Measurements from ENCODE around the gene DEFB113. TPM values are rescaled to one million over a fixed set of nuclear protein-coding genes. Genes with fewer than 3 reads are reported as not detected.

Gene DEFB113
- polyA plus RNA-seq, 1 of the 3 experiments (the other 2 are of a cell fraction), result not detected

GRCh38 chr6:50003139-50003538 lies 33.7 kb upstream of the DEFB113 start:
- no peak overlapping the region for H3K9ac ChIP-seq
- H3K9me2 ChIP-seq, result no peaks in the 10 kb centered on the region
- H3K36me3 ChIP-seq (replicated peaks in 1 of 2; ENCODE audit: control insufficient read depth in 1 of 2, insufficient read depth in 2 of 2, low read length in 1 of 2), result no peaks in the 10 kb centered on the region
- no peaks in the 10 kb centered on the region for H3K79me2 ChIP-seq (ENCODE audit: insufficient read depth)
- no peaks in the 10 kb centered on the region for H3K27me3 ChIP-seq (ENCODE audit: insufficient read depth)
- H3K4me3 ChIP-seq (ENCODE audit: low read depth in 2 of 2, low read length in 1 of 2), result no peak overlapping the region
- ChIA-PET CTCF (no interaction called here), POLR2A (no interaction called here)
- no peak overlapping the region for H2AFZ ChIP-seq (ENCODE audit: low read depth)
- TF ChIP-seq YY1 (IDR thresholded peaks at IDR 0.05; ENCODE audit: low read depth) (no peak), FOXM1 (IDR thresholded peaks at IDR 0.05; ENCODE audit: low read depth) (no peak), POLR2AphosphoS5 (IDR thresholded peaks at IDR 0.05; ENCODE audit: low read depth, low read length) (no peak), GABPA (IDR thresholded peaks at IDR 0.05; ENCODE audit: low read depth) (no peak), IRF3 (IDR thresholded peaks at IDR 0.05; ENCODE audit: low read depth, low read length) (no peak), MAX (IDR thresholded peaks at IDR 0.05; ENCODE audit: low read depth) (no peak), NRF1 (IDR thresholded peaks at IDR 0.05; ENCODE audit: low read depth, low read length) (no peak), TEAD4 (IDR thresholded peaks at IDR 0.05; ENCODE audit: borderline replicate concordance, insufficient read depth) (no peak), SMC3 (IDR thresholded peaks at IDR 0.05; ENCODE audit: low read depth, low read length) (no peak), SIN3A (IDR thresholded peaks at IDR 0.05; ENCODE audit: borderline replicate concordance, low read depth, low read length) (no peak), ZBTB33 (IDR thresholded peaks at IDR 0.05; ENCODE audit: borderline replicate concordance, low read depth) (no peak)
- no peaks in the 10 kb centered on the region for H3K4me1 ChIP-seq (ENCODE audit: control insufficient read depth in 1 of 2, insufficient read depth in 2 of 2, low read depth in 1 of 2, low read length in 1 of 2)
- H3K4me2 ChIP-seq, result no peak overlapping the region
- no peak for DNase-seq
- no peaks in the 10 kb centered on the region for H3F3A ChIP-seq (replicated peaks; ENCODE audit: insufficient read depth)
- H4K20me1 ChIP-seq (ENCODE audit: insufficient read depth), result no peaks in the 10 kb centered on the region
- no peaks in the 10 kb centered on the region; the same call in 1 of the 2 replicates for H3K9me3 ChIP-seq
- H3K27ac ChIP-seq (ENCODE audit: low read depth in 2 of 2, low read length in 1 of 2), result no peak overlapping the region
- 2% methylated on average over 3 of the region's 3 CpGs for WGBS (ENCODE audit: low lambda C conversion rate)

GRCh38 chr6:49995278-49995677 lies 25.9 kb upstream of the DEFB113 start:
- H3K9me2 ChIP-seq, result no peaks in the 10 kb centered on the region
- DNase-seq, result no peak
- H3K9ac ChIP-seq, result no peak overlapping the region
- H3F3A ChIP-seq (replicated peaks; ENCODE audit: insufficient read depth), result no peaks in the 10 kb centered on the region
- H3K4me1 ChIP-seq (ENCODE audit: control insufficient read depth in 1 of 2, insufficient read depth in 2 of 2, low read depth in 1 of 2, low read length in 1 of 2), result no peaks in the 10 kb centered on the region
- H3K4me2 ChIP-seq, result no peak overlapping the region
- H3K36me3 ChIP-seq (replicated peaks in 1 of 2; ENCODE audit: control insufficient read depth in 1 of 2, insufficient read depth in 2 of 2, low read length in 1 of 2), result no peaks in the 10 kb centered on the region
- POLR2A ChIA-PET, result no interaction called here
- H3K79me2 ChIP-seq (ENCODE audit: insufficient read depth), result no peaks in the 10 kb centered on the region
- no peak overlapping the region for H3K4me3 ChIP-seq (ENCODE audit: low read depth in 2 of 2, low read length in 1 of 2)
- CTCF ChIA-PET, result no interaction called here
- no peak overlapping the region for H3K27ac ChIP-seq (ENCODE audit: low read depth in 2 of 2, low read length in 1 of 2)
- H3K9me3 ChIP-seq, result no peaks in the 10 kb centered on the region; the same call in 1 of the 2 replicates
- no peaks in the 10 kb centered on the region for H3K27me3 ChIP-seq (ENCODE audit: insufficient read depth)
- no peak for TF ChIP-seq USF2 (IDR thresholded peaks at IDR 0.05; ENCODE audit: borderline replicate concordance, low read depth, low read length)
- TF ChIP-seq MXI1 (IDR thresholded peaks at IDR 0.05; ENCODE audit: low read depth, low read length), result no peak
- no peak for TF ChIP-seq MEF2A (IDR thresholded peaks at IDR 0.05; ENCODE audit: borderline replicate concordance, low read depth)
- TF ChIP-seq ELF1 (IDR thresholded peaks at IDR 0.05), result no peak
- no peak for TF ChIP-seq FOSL2 (IDR thresholded peaks at IDR 0.05; ENCODE audit: borderline replicate concordance, low read depth)
- TF ChIP-seq GABPA (IDR thresholded peaks at IDR 0.05; ENCODE audit: low read depth), result no peak
- TF ChIP-seq IRF3 (IDR thresholded peaks at IDR 0.05; ENCODE audit: low read depth, low read length), result no peak
- TF ChIP-seq NFIC (IDR thresholded peaks at IDR 0.05; ENCODE audit: borderline replicate concordance), result no peak
- TF ChIP-seq FOXJ3 (CRISPR knock-in tag; IDR thresholded peaks at IDR 0.05), result no peak
- TF ChIP-seq SIN3A (IDR thresholded peaks at IDR 0.05; ENCODE audit: borderline replicate concordance, low read depth, low read length), result no peak
- TF ChIP-seq TCF12 (IDR thresholded peaks at IDR 0.05), result no peak
- TF ChIP-seq JUND (IDR thresholded peaks at IDR 0.05), result no peak
- TF ChIP-seq RXRA (IDR thresholded peaks at IDR 0.05; ENCODE audit: borderline replicate concordance, low read depth), result no peak
- no peak for TF ChIP-seq PBX3 (IDR thresholded peaks at IDR 0.05)
- TF ChIP-seq TEAD4 (IDR thresholded peaks at IDR 0.05; ENCODE audit: borderline replicate concordance, insufficient read depth), result no peak
- TF ChIP-seq EZH2phosphoT487 (IDR thresholded peaks at IDR 0.05; ENCODE audit: borderline replicate concordance, low read depth), result no peak
- no peak for TF ChIP-seq POLR2AphosphoS5 (IDR thresholded peaks at IDR 0.05; ENCODE audit: low read depth, low read length)
- no peak for TF ChIP-seq GATA2 (CRISPR knock-in tag; IDR thresholded peaks at IDR 0.05)
- H2AFZ ChIP-seq (ENCODE audit: low read depth), result no peak overlapping the region
- H4K20me1 ChIP-seq (ENCODE audit: insufficient read depth), result no peaks in the 10 kb centered on the region
